ENCODE measurements around the gene HOXD3. TPM values are rescaled to one million over a fixed set of nuclear protein-coding genes. Genes with fewer than 3 reads are reported as not detected.

The HOXD3 gene
- total RNA-seq, 4 donors from 2014 or later = 1.8 to 2.7 (median 2.2) TPM

GRCh38 chr2:176114120-176114929, 42.8 kb upstream of the HOXD3 start:
- no peak overlapping the region for H3K27ac ChIP-seq
- H3K4me1 ChIP-seq = peaks cover 0 to 9% (median 0%) of the 10 kb centered on the region in 3 donors
- no peak for TF ChIP-seq EP300 (IDR thresholded peaks at IDR 0.05)
- no peak for TF ChIP-seq CTCF (IDR thresholded peaks at IDR 0.05)
- TF ChIP-seq POLR2AphosphoS5 (IDR thresholded peaks at IDR 0.05) = no peak
- no peak for TF ChIP-seq POLR2A (IDR thresholded peaks at IDR 0.05)
- no peaks in the 10 kb centered on the region for H3K9me3 ChIP-seq
- ATAC-seq = no peak
- H3K36me3 ChIP-seq = no peaks in the 10 kb centered on the region
- WGBS, 2 donors (ENCODE audit: low coverage in 1 of 2) = 9 to 16% methylated on average over 8 to 20 of the region's 26 CpGs
- H3K27me3 ChIP-seq = peaks cover 100% of the 10 kb centered on the region
- no peak overlapping the region for H3K4me3 ChIP-seq

GRCh38 chr2:176114930-176115625, 42.0 kb upstream of the HOXD3 start:
- Histone ChIP-seq H3K36me3 (no peaks in the 10 kb centered on the region), H3K9me3 (no peaks in the 10 kb centered on the region), H3K27ac (no peak overlapping the region), H3K27me3 (peaks cover 100% of the 10 kb centered on the region), H3K4me3 (no peak overlapping the region), H3K4me1 (peaks cover 0 to 9% (median 0%) of the 10 kb centered on the region in 3 donors)
- TF ChIP-seq EP300 (IDR thresholded peaks at IDR 0.05) = no peak
- TF ChIP-seq POLR2AphosphoS5 (IDR thresholded peaks at IDR 0.05) = no peak
- TF ChIP-seq POLR2A (IDR thresholded peaks at IDR 0.05) = no peak
- no peak for TF ChIP-seq CTCF (IDR thresholded peaks at IDR 0.05)
- 17 to 20% methylated on average over 7 to 12 of the region's 16 CpGs for WGBS, 2 donors (ENCODE audit: low coverage in 1 of 2)
- ATAC-seq = no peak

GRCh38 chr2:176115883-176116813, 41.0 kb upstream of the HOXD3 start, which contains the start of gene HOXD10:
HOXD10 (plus strand) TSS chr2:176116778; CDS start chr2:176116834, 56 bp downstream.
- H3K27ac ChIP-seq = no peak within 1 kb of the TSS
- no peaks in the 10 kb centered on the region for H3K9me3 ChIP-seq
- TF ChIP-seq CTCF (IDR thresholded peaks at IDR 0.05) = peak in 1 of 4 experiments; percentile 19
- TF ChIP-seq POLR2A (IDR thresholded peaks at IDR 0.05) = no peak
- peaks cover 100% of the 10 kb centered on the region for H3K27me3 ChIP-seq
- H3K4me1 ChIP-seq = peaks cover 0 to 9% (median 0%) of the 10 kb centered on the region in 3 donors
- peak; percentile 48 for ATAC-seq
- WGBS, 2 donors (ENCODE audit: low coverage in 1 of 2) = 5% methylated on average over 25 of the region's 66 CpGs; no CpG with 5 or more reads in 1 of the 2 donors
- H3K36me3 ChIP-seq = no peaks in the 10 kb centered on the region
- H3K4me3 ChIP-seq = peak within 1 kb of the TSS in 1 of 2 donors; percentile 10

- no peaks in the 10 kb centered on the region for H3K9me3 ChIP-seq
- H3K4me1 ChIP-seq = peaks cover 0 to 18% (median 3%) of the 10 kb centered on the region in 3 donors
- 25 to 61% methylated on average over 5 to 13 of the region's 40 CpGs for WGBS, 2 donors (ENCODE audit: low coverage in 1 of 2)
- H3K27me3 ChIP-seq = peaks cover 100% of the 10 kb centered on the region
- no peak overlapping the region for H3K4me3 ChIP-seq
- H3K36me3 ChIP-seq = no peaks in the 10 kb centered on the region
- ATAC-seq = no peak
- no peak overlapping the region for H3K27ac ChIP-seq
- TF ChIP-seq POLR2AphosphoS5 (IDR thresholded peaks at IDR 0.05) (no peak), EP300 (IDR thresholded peaks at IDR 0.05) (no peak), CTCF (IDR thresholded peaks at IDR 0.05) (no peak), POLR2A (IDR thresholded peaks at IDR 0.05) (no peak)
Observed at GRCh38 chr2:176117162-176117822, 39.8 kb upstream of the HOXD3 start.

All from gastroesophageal sphincter (tissue), 4 donors.